GM10847 (cell line): ENCODE measurements around the gene PPP2R2B.

ENCODE experiments used
- POLR2A ChIP-seq: IDR thresholded peaks from 2 replicates; pipeline ENCODE4 v1.6.1; 2011; ENCODE audit not compliant: insufficient read length; ENCODE audit errors: extremely low read depth

PPP2R2B gene

GRCh38 chr5:146541958-146542849 is 336.4 kb downstream of the PPP2R2B start:
- no peak for TF ChIP-seq POLR2A

- TF ChIP-seq POLR2A = no peak
Measured at GRCh38 chr5:146540414-146540813, 338.1 kb downstream of the PPP2R2B start.

- TF ChIP-seq POLR2A = no peak
Measured at GRCh38 chr5:146539973-146540372, 338.6 kb downstream of the PPP2R2B start.

GRCh38 chr5:146538432-146538831 is 340.1 kb downstream of the PPP2R2B start:
- TF ChIP-seq POLR2A = no peak

- no peak for TF ChIP-seq POLR2A
Measured at GRCh38 chr5:146533882-146534281, 344.7 kb downstream of the PPP2R2B start.

GRCh38 chr5:146533260-146533857 is 345.2 kb downstream of the PPP2R2B start:
- TF ChIP-seq POLR2A = no peak
